Parathyroid adenoma (tissue), 2 donors: ENCODE measurements around the gene CSTPP1.

Experiments used
- H2AFZ ChIP-seq: fragments of 300-600 bp; sonication (generic); one replicate; pipeline ENCODE4 v1.7.0; 2017; ENCODE audit warnings: antibody characterized with exemption, mild to moderate bottlenecking
- H3K27ac ChIP-seq: fragments of 300-600 bp; sonication (generic); one replicate; pipeline ENCODE4 v1.7.0; 2017
- H3K27me3 ChIP-seq: fragments of 300-600 bp; sonication (generic); one replicate; pipeline ENCODE4 v1.7.0; 2017; ENCODE audit warnings: low read length; ENCODE audit not compliant: control insufficient read depth, insufficient read depth
- H3K36me3 ChIP-seq: fragments of 300-600 bp; sonication (generic); one replicate; pipeline ENCODE4 v1.7.0; 2017; ENCODE audit warnings: low read length; ENCODE audit not compliant: control insufficient read depth, insufficient read depth
- H3K4me1 ChIP-seq: fragments of 300-600 bp; sonication (generic); one replicate; pipeline ENCODE4 v1.7.0; 2017; ENCODE audit warnings: control low read depth
- H3K4me2 ChIP-seq: fragments of 300-600 bp; sonication (generic); one replicate; pipeline ENCODE4 v1.7.0; 2017; ENCODE audit warnings: low read length
- H3K4me3 ChIP-seq: fragments of 300-600 bp; sonication (generic); one replicate; pipeline ENCODE4 v1.7.0; 2017; ENCODE audit warnings: low read depth, low read length
- H3K79me2 ChIP-seq: fragments of 300-600 bp; sonication (generic); one replicate; pipeline ENCODE4 v1.7.0; 2017; ENCODE audit warnings: control low read depth
- H3K9ac ChIP-seq: fragments of 300-600 bp; sonication (generic); one replicate; pipeline ENCODE4 v1.7.0; 2017; ENCODE audit warnings: mild to moderate bottlenecking
- H3K9me3 ChIP-seq: fragments of 300-600 bp; sonication (generic); one replicate; pipeline ENCODE4 v1.7.0; 2017; ENCODE audit warnings: low read length; ENCODE audit not compliant: control insufficient read depth
- CTCF ChIP-seq: fragments of 300-600 bp; sonication (generic); IDR thresholded peaks from one replicate; pipeline ENCODE4 v1.7.0; 2017; ENCODE audit warnings: antibody characterized with exemption, mild to moderate bottlenecking
- donor health status: primary hyperparathyroidism.

Gene CSTPP1

GRCh38 chr11:47152126-47152952, 215.8 kb downstream of the CSTPP1 start:
- Histone ChIP-seq H3K36me3 (no peaks in the 10 kb centered on the region), H3K27me3 (no peaks in the 10 kb centered on the region), H3K9ac (no peak overlapping the region), H2AFZ (no peak overlapping the region), H3K4me2 (no peak overlapping the region), H3K4me3 (no peak overlapping the region), H3K9me3 (no peaks in the 10 kb centered on the region), H3K27ac (no peak overlapping the region), H3K79me2 (no peaks in the 10 kb centered on the region), H3K4me1 (no peaks in the 10 kb centered on the region)
- no peak for TF ChIP-seq CTCF

- Histone ChIP-seq H3K27me3 (no peaks in the 10 kb centered on the region), H3K36me3 (no peaks in the 10 kb centered on the region), H3K4me1 (no peaks in the 10 kb centered on the region), H3K9me3 (no peaks in the 10 kb centered on the region), H3K4me3 (no peak overlapping the region), H3K4me2 (no peak overlapping the region), H3K79me2 (no peaks in the 10 kb centered on the region), H2AFZ (no peak overlapping the region), H3K27ac (no peak overlapping the region), H3K9ac (no peak overlapping the region)
- peak; percentile 78 for TF ChIP-seq CTCF
Observed at GRCh38 chr11:47152953-47153950, 216.7 kb downstream of the CSTPP1 start.

DNA sequence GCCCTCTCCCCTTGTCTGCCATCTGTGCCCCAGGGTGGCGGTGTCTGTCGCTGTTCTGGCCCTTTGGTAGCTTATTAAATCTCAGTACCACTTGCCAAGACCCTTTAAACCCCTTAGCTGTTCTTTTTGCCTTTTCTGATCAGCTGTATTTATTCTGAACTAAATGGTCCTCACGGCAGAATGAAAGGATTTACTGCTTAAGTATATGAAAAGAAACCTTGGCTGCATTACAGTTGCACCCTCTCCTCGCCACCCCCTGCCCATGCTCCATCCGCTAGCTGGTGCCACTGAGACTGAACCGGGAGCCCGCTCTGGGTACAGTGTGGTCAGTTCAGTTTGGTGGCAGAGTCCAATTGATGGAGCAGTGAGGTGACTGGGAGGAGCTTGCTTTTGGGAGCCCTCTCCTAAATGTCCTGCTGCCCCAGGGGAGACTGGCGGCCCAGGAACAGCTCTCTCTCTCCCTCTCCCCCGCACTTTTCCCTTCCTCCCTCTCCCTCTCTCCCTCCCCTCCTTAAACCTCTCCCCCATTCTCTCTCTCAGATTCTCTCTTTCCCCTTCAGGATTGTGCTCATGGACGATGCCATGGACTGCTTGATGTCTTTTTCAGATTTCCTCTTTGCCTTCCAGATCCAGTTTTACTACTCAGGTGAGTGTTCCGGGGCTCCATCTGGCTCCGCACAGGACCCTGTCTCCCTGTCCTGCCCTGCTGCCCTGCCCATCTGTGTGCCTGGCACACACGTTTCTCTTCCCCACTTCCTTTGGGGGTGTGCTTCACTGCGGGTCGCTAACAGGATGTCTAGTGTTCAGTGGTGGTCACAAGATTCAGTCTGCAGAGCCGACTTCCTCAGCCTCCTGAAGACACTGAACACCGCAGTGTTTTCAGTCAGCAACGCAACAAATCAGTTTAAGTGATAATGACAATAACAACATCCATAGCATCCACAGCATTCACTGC, 218.3 kb downstream of the CSTPP1 start:
- Histone ChIP-seq H3K27me3 (no peaks in the 10 kb centered on the region), H3K4me1 (no peaks in the 10 kb centered on the region), H3K27ac (no peak overlapping the region), H3K9ac (no peak overlapping the region), H3K36me3 (no peaks in the 10 kb centered on the region), H3K4me3 (no peak overlapping the region), H3K9me3 (no peaks in the 10 kb centered on the region), H2AFZ (no peak overlapping the region), H3K4me2 (no peak overlapping the region), H3K79me2 (no peaks in the 10 kb centered on the region)
- no peak for TF ChIP-seq CTCF

DNA sequence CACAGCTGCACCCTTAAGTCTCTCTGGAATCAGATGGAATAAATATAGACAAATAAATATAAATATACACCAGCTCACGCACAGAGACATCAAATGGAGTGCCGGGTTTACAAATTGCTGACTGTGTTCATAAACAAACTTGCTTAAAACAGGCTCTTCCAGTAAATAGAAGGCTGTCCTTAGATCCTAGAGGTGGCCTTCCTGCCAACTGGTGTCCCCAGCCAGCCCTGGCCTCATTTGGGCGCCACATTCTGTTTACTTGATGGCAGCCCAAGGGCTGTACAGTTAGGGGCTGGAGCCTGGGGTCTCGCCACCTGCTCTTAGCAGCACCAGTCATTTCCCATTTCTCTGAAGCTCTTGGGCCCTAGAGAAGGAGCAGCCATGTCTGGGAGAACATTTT, 219.3 kb downstream of the CSTPP1 start:
- no peaks in the 10 kb centered on the region for H3K4me1 ChIP-seq
- no peaks in the 10 kb centered on the region for H3K36me3 ChIP-seq
- no peak overlapping the region for H3K4me2 ChIP-seq
- no peaks in the 10 kb centered on the region for H3K27me3 ChIP-seq
- no peaks in the 10 kb centered on the region for H3K79me2 ChIP-seq
- no peaks in the 10 kb centered on the region for H3K9me3 ChIP-seq
- H3K4me3 ChIP-seq: no peak overlapping the region
- H3K27ac ChIP-seq: no peak overlapping the region
- no peak for TF ChIP-seq CTCF
- H3K9ac ChIP-seq: no peak overlapping the region
- no peak overlapping the region for H2AFZ ChIP-seq
